Measurements from ENCODE around the gene MGMT. TPM values are rescaled to one million over a fixed set of nuclear protein-coding genes. Genes with fewer than 3 reads are reported as not detected.

The MGMT gene
- total and polyA plus RNA-seq, 9 donors, result 4.5 to 53.3 (median 25.4) TPM

GRCh38 chr10:129545261-129545660, 78.2 kb downstream of the MGMT start:
- intact Hi-C loops (cut with DNase I), result no loop called here
- WGBS, 3 donors, result 92 to 96% (median 95%) methylated on average over 8 of the region's 8 CpGs
- Histone ChIP-seq H3K9me3 (no peaks in the 10 kb centered on the region), H3K27ac (no peak overlapping the region), H3K27me3 (no peaks in the 10 kb centered on the region), H3K4me1 (ENCODE audit: insufficient read depth) (peaks cover 4% of the 10 kb centered on the region), H3K4me3 (no peak overlapping the region), H3K36me3 (no peaks in the 10 kb centered on the region)
- DNase-seq, result no peak
- TF ChIP-seq CTCF (IDR thresholded peaks at IDR 0.05), result no peak
- TF ChIP-seq POLR2A (IDR thresholded peaks at IDR 0.05), result no peak
- no peak for TF ChIP-seq EP300 (IDR thresholded peaks at IDR 0.05)

DNA sequence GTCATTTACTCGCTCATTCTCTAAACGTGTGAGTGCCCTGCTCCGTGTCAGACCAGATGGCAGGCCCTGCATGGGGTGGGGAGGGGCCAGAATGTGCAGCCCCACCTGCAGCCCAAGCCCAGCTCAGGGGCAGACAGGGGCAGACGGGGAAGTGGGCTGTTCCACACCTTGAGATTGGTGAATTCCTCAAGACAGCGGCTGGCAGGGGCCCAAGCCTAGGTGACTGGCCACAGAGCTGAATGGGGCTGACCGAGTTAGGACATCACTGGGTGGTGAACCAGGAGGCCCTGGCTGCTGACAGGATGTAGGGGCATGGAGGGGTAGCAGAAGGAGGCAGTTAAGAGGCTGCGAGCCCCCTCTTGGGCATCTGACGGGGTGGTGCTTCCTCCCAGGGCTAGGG, 79.1 kb downstream of the MGMT start:
- Histone ChIP-seq H3K4me1 (ENCODE audit: insufficient read depth) (peaks cover 4% of the 10 kb centered on the region), H3K4me3 (no peak overlapping the region), H3K27ac (no peak overlapping the region), H3K27me3 (no peaks in the 10 kb centered on the region), H3K9me3 (no peaks in the 10 kb centered on the region), H3K36me3 (no peaks in the 10 kb centered on the region)
- DNase-seq, result no peak
- TF ChIP-seq EP300 (IDR thresholded peaks at IDR 0.05) (no peak), POLR2A (IDR thresholded peaks at IDR 0.05) (no peak), CTCF (IDR thresholded peaks at IDR 0.05) (no peak)
- intact Hi-C loops (cut with DNase I), result no loop called here
- WGBS, 3 donors, result 86 to 95% (median 91%) methylated on average over 8 of the region's 8 CpGs

GRCh38 chr10:129547608-129548007, 80.6 kb downstream of the MGMT start:
- 71 to 76% (median 73%) methylated on average over 7 of the region's 7 CpGs for WGBS, 3 donors
- Histone ChIP-seq H3K27ac (no peak overlapping the region), H3K4me1 (ENCODE audit: insufficient read depth) (no peaks in the 10 kb centered on the region), H3K4me3 (no peak overlapping the region), H3K9me3 (no peaks in the 10 kb centered on the region), H3K27me3 (no peaks in the 10 kb centered on the region), H3K36me3 (no peaks in the 10 kb centered on the region)
- DNase-seq, result no peak
- intact Hi-C loops (cut with DNase I), result no loop called here
- TF ChIP-seq POLR2A (IDR thresholded peaks at IDR 0.05) (no peak), EP300 (IDR thresholded peaks at IDR 0.05) (no peak)

GRCh38 chr10:129548600-129548999, 81.6 kb downstream of the MGMT start:
- Histone ChIP-seq H3K27me3 (no peaks in the 10 kb centered on the region), H3K4me3 (no peak overlapping the region), H3K36me3 (no peaks in the 10 kb centered on the region), H3K9me3 (no peaks in the 10 kb centered on the region), H3K4me1 (ENCODE audit: insufficient read depth) (no peaks in the 10 kb centered on the region), H3K27ac (no peak overlapping the region)
- intact Hi-C loops (cut with DNase I), result no loop called here
- 73 to 81% (median 78%) methylated on average over 10 of the region's 10 CpGs for WGBS, 3 donors
- TF ChIP-seq POLR2A (IDR thresholded peaks at IDR 0.05) (no peak), EP300 (IDR thresholded peaks at IDR 0.05) (no peak)
- no peak for DNase-seq

DNA sequence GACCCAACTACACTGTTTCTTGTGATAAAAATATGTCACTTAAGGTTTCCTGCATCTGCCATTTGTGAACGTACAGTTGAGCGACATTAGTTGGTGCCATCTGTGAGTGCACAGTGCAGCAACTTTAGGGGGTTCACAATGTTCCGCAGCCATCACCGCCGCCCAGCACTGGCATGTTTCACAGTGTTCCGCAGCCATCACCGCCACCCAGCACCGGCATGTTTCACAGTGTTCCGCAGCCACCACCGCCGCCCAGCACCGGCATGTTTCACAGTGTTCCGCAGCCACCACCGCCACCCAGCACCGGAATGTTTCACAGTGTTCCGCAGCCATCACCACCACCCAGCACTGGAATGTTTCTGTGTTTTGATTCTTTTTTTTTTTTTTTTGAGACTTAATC, 83.0 kb downstream of the MGMT start:
- DNase-seq, result no peak
- Histone ChIP-seq H3K4me1 (ENCODE audit: insufficient read depth) (no peaks in the 10 kb centered on the region), H3K9me3 (no peaks in the 10 kb centered on the region), H3K4me3 (no peak overlapping the region), H3K36me3 (no peaks in the 10 kb centered on the region), H3K27ac (no peak overlapping the region), H3K27me3 (no peaks in the 10 kb centered on the region)
- intact Hi-C loops (cut with DNase I), result no loop called here
- WGBS, 3 donors, result 92 to 98% (median 94%) methylated on average over 16 of the region's 16 CpGs
- TF ChIP-seq POLR2A (IDR thresholded peaks at IDR 0.05) (no peak), EP300 (IDR thresholded peaks at IDR 0.05) (no peak), CTCF (IDR thresholded peaks at IDR 0.05) (no peak)

Measured in ovary (tissue), 9 donors.